ENCODE measurements around the gene AMZ2. TPM values are rescaled to one million over a fixed set of nuclear protein-coding genes. Genes with fewer than 3 reads are reported as not detected.
A peak's percentile ranks its signal among the peaks of the same experiment; 100 is the strongest.
"Not testable (repeated sequence)": the region's sequence is repeated elsewhere in the genome, so short reads cannot be mapped to it uniquely, and the experiment has no call there.

Gene AMZ2
- total and polyA plus RNA-seq, 2 of the 8 experiments (the other 6 are each of a cell fraction or from before 2014, with no cell fraction given), result 49.5 to 71.0 TPM

DNA sequence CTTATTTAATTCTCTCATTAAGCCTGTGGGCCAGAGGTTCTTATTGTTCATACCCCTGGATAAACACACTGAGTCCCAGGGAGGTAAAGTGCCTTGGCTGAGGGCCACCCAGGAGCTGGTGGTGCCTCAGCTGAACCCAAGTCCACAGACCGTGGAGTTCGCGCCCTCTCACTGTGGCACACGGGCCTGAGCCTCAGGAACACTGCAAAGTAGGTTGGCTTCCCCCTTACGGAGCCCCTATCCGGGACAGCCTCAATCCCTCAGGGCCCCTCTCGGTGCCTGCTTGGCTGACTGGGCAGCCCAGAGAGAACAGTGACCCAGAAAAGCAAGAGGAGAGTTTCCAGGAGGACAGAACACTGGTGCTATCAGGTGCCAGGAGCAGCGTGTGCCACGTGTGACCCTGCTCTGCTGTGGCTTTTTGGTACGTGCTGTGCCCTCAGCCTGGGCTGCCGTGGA lies 12.5 kb upstream of the AMZ2 start:
- peak in 1 of 2 experiments; percentile 43 for DNase-seq (ENCODE audit: low read depth in 1 of 2, low spot score in 2 of 2)
- not testable (repeated sequence) for H3K14ac ChIP-seq (ENCODE audit: insufficient read length); H3K4me2 ChIP-seq (ENCODE audit: insufficient read depth in 1 of 2, low read depth in 2 of 2, low read length in 2 of 2); H2BK5ac ChIP-seq (ENCODE audit: low read depth, low read length); H3K4me1 ChIP-seq (replicated peaks in 1 of 4; ENCODE audit: control insufficient read depth in 3 of 4, insufficient read depth in 4 of 4, low read length in 3 of 4); H3K79me2 ChIP-seq (ENCODE audit: control insufficient read depth in 1 of 2, insufficient read depth in 2 of 2, low read length in 2 of 2); H3K27ac ChIP-seq (ENCODE audit: low read depth, low read length); H2BK15ac ChIP-seq (ENCODE audit: low read length); H2BK20ac ChIP-seq (ENCODE audit: low read length); H3K56ac ChIP-seq (replicated peaks; ENCODE audit: insufficient read length, low read depth, low read length); H2BK12ac ChIP-seq (ENCODE audit: low read depth, low read length); H4K5ac ChIP-seq (ENCODE audit: insufficient read length, low read depth, low read length); H3K9ac ChIP-seq (replicated peaks in 1 of 4; ENCODE audit: extremely low read depth in 1 of 4, low read depth in 3 of 4, low read length in 3 of 4); H3K9me3 ChIP-seq (ENCODE audit: insufficient read depth in 2 of 2, low read depth in 1 of 2, low read length in 1 of 2); H3K23ac ChIP-seq (ENCODE audit: insufficient read length); H3K79me1 ChIP-seq (ENCODE audit: low read depth, low read length); H2BK120ac ChIP-seq (replicated peaks; ENCODE audit: low read depth, low read length); H3K18ac ChIP-seq (ENCODE audit: extremely low read depth, low read length); H2AK5ac ChIP-seq (ENCODE audit: low read depth, low read length); H3K4ac ChIP-seq (replicated peaks; ENCODE audit: insufficient read length, low read depth, low read length); H2AFZ ChIP-seq (ENCODE audit: low read length); H3K36me3 ChIP-seq (ENCODE audit: control insufficient read depth in 2 of 4, insufficient read depth in 4 of 4, low read length in 3 of 4); FAIRE-seq; H3K4me3 ChIP-seq (ENCODE audit: extremely low read depth in 1 of 4, insufficient read depth in 2 of 4, low read depth in 3 of 4, low read length in 4 of 4); H4K8ac ChIP-seq (ENCODE audit: extremely low read depth, insufficient read depth, low read length); H3K23me2 ChIP-seq (ENCODE audit: low read depth, low read length); H4K20me1 ChIP-seq (replicated peaks in 1 of 2; ENCODE audit: control insufficient read depth in 1 of 2, insufficient read depth in 2 of 2, low read length in 2 of 2); H4K91ac ChIP-seq (replicated peaks; ENCODE audit: insufficient read length, low read length); H3K27me3 ChIP-seq (replicated peaks in 1 of 4; ENCODE audit: control insufficient read depth in 3 of 4, extremely low read depth in 1 of 4, insufficient read depth in 3 of 4, low read length in 3 of 4)
- POLR2A ChIA-PET (ENCODE audit: partially characterized antibody), result interaction anchor here (1.2 kb wide), 1 partner anchor 52 kb away, joined by 3 read pairs; no protein-coding TSS in a partner anchor
- 95% methylated on average over 11 of the region's 11 CpGs; no CpG with 5 or more reads in 1 of the 2 experiments for WGBS, 2 experiments (ENCODE audit: extremely low coverage in 1 of 2, insufficient coverage in 1 of 2, insufficient read length in 1 of 2, insufficient replicate concordance in 2 of 2, low coverage in 1 of 2, low lambda C conversion rate in 2 of 2, missing lambda C conversion rate in 1 of 2)
- CTCF ChIA-PET (ENCODE audit: partially characterized antibody), result interaction anchor here (1.5 kb wide), 1 partner anchor 62 kb away, joined by 3 read pairs; no protein-coding TSS in a partner anchor

Measured in H1 (cell line).